Right cardiac atrium (tissue), 5 donors: Measurements from ENCODE around the gene TAX1BP3. TPM values are rescaled to one million over a fixed set of nuclear protein-coding genes. Genes with fewer than 3 reads are reported as not detected.
"Not testable (repeated sequence)": the region's sequence is repeated elsewhere in the genome, so short reads cannot be mapped to it uniquely, and the experiment has no call there.

ENCODE experiments used
- ATAC-seq, 2 donors: fragments of 200-7000 bp; cut with Tn5 transposase; one replicate each; pipeline versions ENCODE4 v1.8.0 to v1.9.1; 2020; ENCODE audit warnings: moderate library complexity in 2 of 2, mild to moderate bottlenecking in 1 of 2
- DNase-seq, 3 donors: peaks; one replicate each; pipeline ENCODE4 v3.0.0-alpha.2; 2020
- H3K27ac ChIP-seq: one replicate; pipeline ENCODE4 v1.5.1; 2013; ENCODE audit warnings: mild to moderate bottlenecking, low read length, control low read depth, moderate library complexity
- H3K27me3 ChIP-seq: one replicate; pipeline ENCODE4 v1.6.1; 2013; ENCODE audit not compliant: control insufficient read depth, insufficient read depth
- H3K4me1 ChIP-seq: one replicate; pipeline ENCODE4 v1.6.1; 2013; ENCODE audit warnings: low read length; ENCODE audit not compliant: control insufficient read depth, insufficient read depth
- H3K4me3 ChIP-seq: one replicate; pipeline ENCODE4 v1.5.1; 2013; ENCODE audit warnings: low read length, control low read depth
- H3K9me3 ChIP-seq: one replicate; pipeline ENCODE4 v1.6.1; 2013; ENCODE audit warnings: low read length; ENCODE audit not compliant: control insufficient read depth
- WGBS: extraction: QIAGEN DNeasy Blood & Tissue Kit; methylation state at CpG from one replicate; pipeline ENCODE4 v1.1.7; 2013; 5-methylcytosine and 5-hydroxymethylcytosine counted together
- intact Hi-C, 4 donors: fragments of 100-400 bp; cut with DNase I; formaldehyde crosslinking; loops; one replicate each; pipeline versions ENCODE4 v1.11.0 to v1.14.0; 2022 to 2023
- long read RNA-seq, 4 donors: library from polyadenylated mRNA; unstranded; transcript quantifications; one replicate each; pipeline ENCODE4 v2.0.0, GENCODE V29; 2020 to 2021
- polyA plus RNA-seq: library from polyadenylated mRNA; stranded (reverse); fragments of 200-250 nt; gene quantifications from one replicate; pipeline ENCODE4 v1.2.3, GENCODE V29; 2013
- total RNA-seq, 4 donors: library from RNA; stranded (reverse); fragmentation: NEBNext Ultra II Directional; extraction: Animal tissue kit (Norgen Biotek cat#: 25700); gene quantifications; one replicate each; pipeline ENCODE4 v1.2.1, GENCODE V29; 2021
- donor health status: healthy with polysubstance abuse.
- donor health status: DM: no; HTN: yes; CAD: no.
- donor health status: DM: no; HTN: no; CAD: no.
- donor health status: DM: no; HTN: yes; CAD: no; lungs with severe emphysema.
- donor health status: DM: yes; HTN: yes; CAD: no.

The TAX1BP3 gene
- total RNA-seq, result 100 to 1,000 TPM; 156 to 184 (median 181) TPM
- 248 TPM for polyA plus RNA-seq
- long read RNA-seq, donor 1, transcript TAX1BP3-201 (4 exons, 1,377 nt), result major isoform, 50 of 57 reads
- long read RNA-seq, donor 1, partial matches to known transcripts, result 5 of 57 reads
- long read RNA-seq, donor 1, other reads (novel, unspliced or antisense), result 2 of 57 reads
- long read RNA-seq, donor 2, transcript TAX1BP3-201 (4 exons, 1,377 nt), result major isoform, 34 of 39 reads
- long read RNA-seq, donor 2, partial matches to known transcripts, result 0 of 39 reads
- long read RNA-seq, donor 2, other reads (novel, unspliced or antisense), result 5 of 39 reads
- long read RNA-seq, donor 3, transcript TAX1BP3-201 (4 exons, 1,377 nt), result major isoform, 21 of 23 reads
- long read RNA-seq, donor 3, partial matches to known transcripts, result 0 of 23 reads
- long read RNA-seq, donor 3, other reads (novel, unspliced or antisense), result 2 of 23 reads
- long read RNA-seq, donor 4, transcript TAX1BP3-201 (4 exons, 1,377 nt), result major isoform, 41 of 44 reads
- long read RNA-seq, donor 4, partial matches to known transcripts, result 2 of 44 reads
- long read RNA-seq, donor 4, other reads (novel, unspliced or antisense), result 1 of 44 reads

GRCh38 chr17:3668279-3669084 lies at the start of gene TAX1BP3, which contains the start of gene EMC6:
TAX1BP3 (minus strand) TSS chr17:3668578; CDS start chr17:3668526, 52 bp downstream.
EMC6 (plus strand) TSS chr17:3668812; CDS start chr17:3669147, 335 bp downstream.
- peaks cover 15% of the 10 kb centered on the region for H3K4me1 ChIP-seq
- no peaks in the 10 kb centered on the region for H3K9me3 ChIP-seq

GRCh38 chr17:3715296-3715695 lies 46.9 kb upstream of the TAX1BP3 start:
- no peak overlapping the region for H3K27ac ChIP-seq
- DNase-seq (no peak), ATAC-seq (no peak)
- WGBS, result 91% methylated on average over 8 of the region's 8 CpGs
- no peaks in the 10 kb centered on the region for H3K27me3 ChIP-seq
- H3K4me1 ChIP-seq, result no peaks in the 10 kb centered on the region
- no peak overlapping the region for H3K4me3 ChIP-seq
- intact Hi-C loops, result no loop called here
- H3K9me3 ChIP-seq, result no peaks in the 10 kb centered on the region

More at GRCh38 chr17:3668279-3669084, at the start of gene TAX1BP3, which contains the start of gene EMC6:
- WGBS, result under 1% methylated on average over 89 of the region's 89 CpGs
- intact Hi-C loops, result no loop called here
- DNase-seq, result peak; percentile 99 to 100 (median 100)
- ATAC-seq, result peak; percentile 93 to 95
- no peaks in the 10 kb centered on the region for H3K27me3 ChIP-seq
- H3K4me3 ChIP-seq, result peak within 1 kb of the TSS; percentile 57
- peak within 1 kb of the TSS; percentile 99 for H3K27ac ChIP-seq

GRCh38 chr17:3712811-3713463 lies 44.6 kb upstream of the TAX1BP3 start:
- ATAC-seq (no peak), DNase-seq (no peak)
- 81% methylated on average over 13 of the region's 13 CpGs for WGBS
- Histone ChIP-seq H3K4me3 (no peak overlapping the region), H3K9me3 (no peaks in the 10 kb centered on the region), H3K27me3 (no peaks in the 10 kb centered on the region), H3K27ac (no peak overlapping the region), H3K4me1 (no peaks in the 10 kb centered on the region)
- intact Hi-C loops, result no loop called here

- H3K27me3 ChIP-seq, result no peaks in the 10 kb centered on the region
- WGBS, result 69% methylated on average over 5 of the region's 5 CpGs
- intact Hi-C loops, result no loop called here
- DNase-seq, result no peak
- peak; percentile 19 to 46 for ATAC-seq
- no peak overlapping the region for H3K27ac ChIP-seq
- no peaks in the 10 kb centered on the region for H3K4me1 ChIP-seq
- no peaks in the 10 kb centered on the region for H3K9me3 ChIP-seq
- no peak overlapping the region for H3K4me3 ChIP-seq
These were observed 42.6 kb upstream of the TAX1BP3 start for GRCh38 chr17:3710951-3711383.

GRCh38 chr17:3708366-3708765 lies 40.0 kb upstream of the TAX1BP3 start:
- H3K4me1 ChIP-seq, result no peaks in the 10 kb centered on the region
- no peak overlapping the region for H3K27ac ChIP-seq
- no peak overlapping the region for H3K4me3 ChIP-seq
- no peaks in the 10 kb centered on the region for H3K9me3 ChIP-seq
- intact Hi-C loops, result no loop called here
- 57% methylated on average over 3 of the region's 3 CpGs for WGBS
- no peak for ATAC-seq
- no peaks in the 10 kb centered on the region for H3K27me3 ChIP-seq
- DNase-seq, result no peak

- intact Hi-C loops, H3K27ac ChIP-seq, H3K9me3 ChIP-seq, H3K4me1 ChIP-seq, DNase-seq, H3K27me3 ChIP-seq, H3K4me3 ChIP-seq, ATAC-seq: not testable (repeated sequence)
- 97% methylated on average over 1 of the region's 1 CpG for WGBS
These were observed 37.3 kb upstream of the TAX1BP3 start for GRCh38 chr17:3705718-3705984.

- Histone ChIP-seq H3K4me3 (no peak overlapping the region), H3K27me3 (no peaks in the 10 kb centered on the region), H3K4me1 (no peaks in the 10 kb centered on the region), H3K9me3 (no peaks in the 10 kb centered on the region), H3K27ac (no peak overlapping the region)
- ATAC-seq (no peak), DNase-seq (no peak)
- WGBS, result 85% methylated on average over 20 of the region's 20 CpGs
- intact Hi-C loops, result no loop called here
These were observed 36.7 kb upstream of the TAX1BP3 start for GRCh38 chr17:3704931-3705717.

- H3K27ac ChIP-seq, H3K4me3 ChIP-seq, H3K9me3 ChIP-seq, ATAC-seq, H3K4me1 ChIP-seq, DNase-seq, H3K27me3 ChIP-seq, intact Hi-C loops: not testable (repeated sequence)
- 86% methylated on average over 7 of the region's 7 CpGs for WGBS
These were observed 33.7 kb upstream of the TAX1BP3 start for GRCh38 chr17:3702041-3702539.

- ATAC-seq (no peak), DNase-seq (no peak)
- no peak overlapping the region for H3K4me3 ChIP-seq
- 89% methylated on average over 4 of the region's 4 CpGs for WGBS
- H3K4me1 ChIP-seq, result no peaks in the 10 kb centered on the region
- no peaks in the 10 kb centered on the region for H3K27me3 ChIP-seq
- no peak overlapping the region for H3K27ac ChIP-seq
- H3K9me3 ChIP-seq, result no peaks in the 10 kb centered on the region
- intact Hi-C loops, result no loop called here
These were observed 31.6 kb upstream of the TAX1BP3 start for GRCh38 chr17:3699951-3700350.

- Histone ChIP-seq H3K4me3 (no peak overlapping the region), H3K27me3 (no peaks in the 10 kb centered on the region), H3K9me3 (no peaks in the 10 kb centered on the region), H3K27ac (no peak overlapping the region), H3K4me1 (no peaks in the 10 kb centered on the region)
- intact Hi-C loops, result no loop called here
- ATAC-seq, result no peak
- 75% methylated on average over 4 of the region's 4 CpGs for WGBS
- no peak for DNase-seq
These were observed 29.8 kb upstream of the TAX1BP3 start for GRCh38 chr17:3698139-3698538.
